Stimulated activated memory B cell treated with anti-CD40 and anti-IgM and Interleukin-4, amounts not matched to agents 10 μg/mL and 1 μg/mL and 100 μg/mL, for 72 hours (primary cell): ENCODE results near the gene EXOC4.

Experiments
- ATAC-seq: fragments of 150-1000 bp; cut with Tn5 transposase; 2 replicates; pipeline ENCODE4 v1.10.0; 2021
- H3K27ac Mint-ChIP-seq: one replicate; pipeline ENCODE4 v1.8.0; 2022; ENCODE audit warnings: mild to moderate bottlenecking, mixed read lengths
- H3K27me3 Mint-ChIP-seq: one replicate; pipeline ENCODE4 v1.8.0; 2022; ENCODE audit warnings: mixed read lengths
- H3K36me3 Mint-ChIP-seq: one replicate; pipeline ENCODE4 v1.8.0; 2022; ENCODE audit warnings: mixed read lengths
- H3K4me1 Mint-ChIP-seq: one replicate; pipeline ENCODE4 v1.8.0; 2022; ENCODE audit warnings: mixed read lengths
- H3K4me3 Mint-ChIP-seq: one replicate; pipeline ENCODE4 v1.8.0; 2022; ENCODE audit warnings: mild to moderate bottlenecking, moderate library complexity, mixed read lengths
- H3K9me3 Mint-ChIP-seq: one replicate; pipeline ENCODE4 v1.8.0; 2022; ENCODE audit warnings: mixed read lengths

Gene EXOC4

GRCh38 chr7:133645884-133646391 is 393.1 kb downstream of the EXOC4 start:
- peaks cover 28% of the 10 kb centered on the region for H3K36me3 Mint-ChIP-seq
- peaks cover 9% of the 10 kb centered on the region for H3K9me3 Mint-ChIP-seq
- H3K27ac Mint-ChIP-seq: no peak overlapping the region
- H3K27me3 Mint-ChIP-seq: no peaks in the 10 kb centered on the region
- H3K4me1 Mint-ChIP-seq: no peaks in the 10 kb centered on the region
- no peak for ATAC-seq
- no peak overlapping the region for H3K4me3 Mint-ChIP-seq

GRCh38 chr7:133646472-133647315 is 393.8 kb downstream of the EXOC4 start:
- H3K4me1 Mint-ChIP-seq: no peaks in the 10 kb centered on the region
- ATAC-seq: no peak
- H3K9me3 Mint-ChIP-seq: peaks cover 9% of the 10 kb centered on the region
- peaks cover 28% of the 10 kb centered on the region for H3K36me3 Mint-ChIP-seq
- no peaks in the 10 kb centered on the region for H3K27me3 Mint-ChIP-seq
- H3K4me3 Mint-ChIP-seq: no peak overlapping the region
- H3K27ac Mint-ChIP-seq: no peak overlapping the region

DNA sequence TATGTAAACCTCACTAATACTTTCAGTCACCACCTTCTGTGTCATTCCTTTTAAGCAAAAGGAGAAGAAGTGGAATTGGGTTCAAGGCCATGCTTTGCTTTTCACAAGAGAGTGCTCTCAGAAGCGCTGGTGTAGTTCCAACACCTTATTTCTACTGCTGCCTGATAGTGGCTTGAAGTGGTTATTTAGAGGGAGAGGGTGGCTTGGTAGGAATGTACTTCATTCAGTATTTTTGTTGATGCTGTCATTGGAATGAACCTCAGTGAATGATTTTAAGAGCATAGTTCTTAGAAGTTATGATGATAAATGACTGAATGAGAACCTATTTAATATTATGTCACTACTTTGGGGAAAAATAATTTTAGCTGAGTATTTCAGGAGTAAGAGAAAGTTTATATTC is 396.7 kb downstream of the EXOC4 start:
- no peak overlapping the region for H3K4me3 Mint-ChIP-seq
- ATAC-seq: no peak
- H3K36me3 Mint-ChIP-seq: peaks cover 10% of the 10 kb centered on the region
- H3K9me3 Mint-ChIP-seq: no peaks in the 10 kb centered on the region
- no peak overlapping the region for H3K27ac Mint-ChIP-seq
- H3K27me3 Mint-ChIP-seq: no peaks in the 10 kb centered on the region
- no peaks in the 10 kb centered on the region for H3K4me1 Mint-ChIP-seq

DNA sequence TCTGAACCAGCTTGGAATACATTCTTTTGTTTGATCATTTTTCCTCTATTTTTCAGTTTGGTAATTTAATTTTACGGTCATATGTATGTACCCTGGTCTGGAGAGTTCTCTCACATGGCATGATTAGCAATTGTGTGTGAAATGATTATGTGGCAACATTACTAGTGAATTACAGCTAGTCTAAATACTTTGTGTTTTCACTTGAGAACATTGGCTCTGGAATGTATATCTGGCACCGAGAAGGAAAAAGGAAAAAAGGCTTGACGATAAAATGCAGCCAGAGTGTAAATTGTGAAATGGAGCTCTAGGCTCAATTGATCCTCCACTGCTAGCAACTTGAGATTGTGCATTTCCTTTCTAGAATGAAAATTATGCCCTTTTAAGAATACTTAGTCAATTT is 397.2 kb downstream of the EXOC4 start:
- H3K9me3 Mint-ChIP-seq: no peaks in the 10 kb centered on the region
- H3K4me1 Mint-ChIP-seq: no peaks in the 10 kb centered on the region
- H3K27ac Mint-ChIP-seq: no peak overlapping the region
- no peak overlapping the region for H3K4me3 Mint-ChIP-seq
- ATAC-seq: no peak
- no peaks in the 10 kb centered on the region for H3K27me3 Mint-ChIP-seq
- peaks cover 5% of the 10 kb centered on the region for H3K36me3 Mint-ChIP-seq

DNA sequence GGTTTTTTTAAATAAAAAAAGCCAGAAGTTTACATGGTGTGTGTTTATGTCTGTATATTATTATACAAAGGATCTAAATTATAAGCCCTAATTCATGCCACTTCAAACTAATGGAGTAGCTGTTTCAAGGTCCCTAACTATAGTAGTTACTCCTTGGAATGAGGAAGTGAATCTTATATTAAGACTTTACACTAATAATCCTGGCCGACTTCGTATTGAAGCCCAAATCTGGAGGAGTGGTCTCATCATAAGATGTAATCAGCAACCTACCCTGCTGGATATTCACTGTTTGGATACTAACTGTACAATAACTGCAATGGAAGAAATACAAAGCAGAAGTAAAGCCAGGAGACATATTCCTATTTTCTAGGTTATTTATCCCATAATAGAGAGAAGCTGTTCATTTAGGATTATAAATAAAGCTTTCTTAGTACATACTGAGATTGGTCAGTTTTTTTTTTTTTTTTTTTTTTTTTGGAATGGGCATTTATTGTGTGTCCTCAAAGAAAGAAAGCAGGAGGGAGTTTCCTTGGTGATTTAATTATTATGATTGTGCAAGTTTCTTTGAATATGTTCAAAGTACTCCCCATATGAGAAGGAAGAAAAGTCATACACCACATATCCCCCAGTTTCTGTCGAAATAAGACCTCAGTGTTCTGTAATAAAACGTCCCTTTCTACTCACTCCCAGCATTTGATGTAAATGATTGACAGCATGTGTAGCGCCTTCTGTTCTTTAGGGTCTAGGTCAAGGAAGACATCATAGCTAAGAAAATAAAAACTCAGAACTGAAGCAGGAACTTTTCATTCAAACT is 397.8 kb downstream of the EXOC4 start:
- Mint-ChIP-seq H3K27ac (no peak overlapping the region), H3K36me3 (no peaks in the 10 kb centered on the region), H3K9me3 (no peaks in the 10 kb centered on the region), H3K4me3 (no peak overlapping the region), H3K4me1 (no peaks in the 10 kb centered on the region), H3K27me3 (no peaks in the 10 kb centered on the region)
- ATAC-seq: no peak

DNA sequence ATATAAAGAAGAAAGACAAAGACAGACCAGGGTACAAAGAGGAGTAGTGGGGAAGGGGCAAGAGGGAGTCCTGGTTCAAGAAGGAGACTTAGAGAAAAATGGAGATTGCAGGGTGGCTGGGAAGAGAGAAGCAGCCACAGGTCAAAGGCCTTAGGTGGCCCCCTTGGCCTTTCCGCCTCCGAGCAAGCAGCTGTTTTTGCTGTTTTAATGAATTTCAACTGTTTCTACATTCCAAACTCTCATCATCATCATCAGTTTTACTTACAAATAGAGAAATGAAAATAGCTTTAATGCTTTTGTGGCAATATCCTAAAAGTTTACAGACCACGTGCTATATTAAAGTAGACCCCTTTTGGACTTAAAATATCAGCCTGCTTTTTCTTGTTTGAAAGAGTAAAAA is 399.7 kb downstream of the EXOC4 start:
- H3K27me3 Mint-ChIP-seq: no peaks in the 10 kb centered on the region
- H3K9me3 Mint-ChIP-seq: no peaks in the 10 kb centered on the region
- no peaks in the 10 kb centered on the region for H3K4me1 Mint-ChIP-seq
- no peaks in the 10 kb centered on the region for H3K36me3 Mint-ChIP-seq
- no peak overlapping the region for H3K27ac Mint-ChIP-seq
- ATAC-seq: no peak
- H3K4me3 Mint-ChIP-seq: no peak overlapping the region

GRCh38 chr7:133654547-133654946 is 401.7 kb downstream of the EXOC4 start:
- Mint-ChIP-seq H3K36me3 (peaks cover 1% of the 10 kb centered on the region), H3K4me1 (no peaks in the 10 kb centered on the region), H3K9me3 (no peaks in the 10 kb centered on the region), H3K27ac (no peak overlapping the region), H3K27me3 (no peaks in the 10 kb centered on the region), H3K4me3 (no peak overlapping the region)
- no peak for ATAC-seq

DNA sequence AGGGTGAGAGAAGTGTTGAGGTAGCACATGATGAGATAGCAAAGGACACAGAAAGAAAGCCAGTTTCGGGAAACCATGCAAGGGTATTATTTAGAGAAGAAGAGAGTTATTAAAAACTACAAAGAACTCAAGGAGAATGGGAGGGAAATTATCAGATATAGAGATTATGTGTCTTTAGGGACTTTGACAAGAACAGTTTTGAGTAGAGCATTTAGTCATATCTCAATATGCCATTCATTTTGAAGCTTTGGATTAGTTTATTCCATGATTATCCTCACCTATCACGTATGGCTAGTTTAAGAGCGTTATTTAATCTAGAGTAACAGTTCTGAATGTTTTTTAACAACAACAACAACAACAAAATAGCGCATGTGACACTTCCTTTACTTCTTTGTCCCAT is 409.4 kb downstream of the EXOC4 start:
- Mint-ChIP-seq H3K27me3 (no peaks in the 10 kb centered on the region), H3K4me1 (no peaks in the 10 kb centered on the region), H3K9me3 (no peaks in the 10 kb centered on the region), H3K4me3 (no peak overlapping the region), H3K27ac (no peak overlapping the region), H3K36me3 (peaks cover 26% of the 10 kb centered on the region)
- ATAC-seq: no peak

- Mint-ChIP-seq H3K4me3 (no peak overlapping the region), H3K27me3 (no peaks in the 10 kb centered on the region), H3K27ac (no peak overlapping the region), H3K9me3 (no peaks in the 10 kb centered on the region), H3K36me3 (peaks cover 26% of the 10 kb centered on the region), H3K4me1 (no peaks in the 10 kb centered on the region)
- no peak for ATAC-seq
Observed at GRCh38 chr7:133662830-133663229, 410.0 kb downstream of the EXOC4 start.

DNA sequence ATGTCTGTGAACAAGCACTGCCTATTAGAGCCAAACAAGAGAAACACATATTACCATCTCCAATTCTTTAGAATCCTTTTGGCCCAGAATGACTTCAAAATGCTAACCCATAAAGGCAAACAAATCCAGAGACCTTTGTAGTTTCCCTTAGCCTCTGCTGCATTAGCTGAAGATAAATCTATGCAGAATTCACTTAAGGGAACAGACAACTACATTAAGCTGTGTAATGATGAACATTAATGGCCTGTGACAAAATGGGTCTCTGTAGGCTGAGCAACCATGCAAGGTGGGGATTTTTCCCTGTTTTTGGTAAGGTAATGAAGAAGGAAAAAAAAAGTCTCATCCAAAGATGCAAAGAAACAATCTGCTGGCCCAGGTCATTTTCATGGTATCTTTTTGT is 411.6 kb downstream of the EXOC4 start:
- H3K4me3 Mint-ChIP-seq: no peak overlapping the region
- ATAC-seq: no peak
- no peaks in the 10 kb centered on the region for H3K27me3 Mint-ChIP-seq
- H3K9me3 Mint-ChIP-seq: no peaks in the 10 kb centered on the region
- no peak overlapping the region for H3K27ac Mint-ChIP-seq
- peaks cover 25% of the 10 kb centered on the region for H3K36me3 Mint-ChIP-seq
- no peaks in the 10 kb centered on the region for H3K4me1 Mint-ChIP-seq

DNA sequence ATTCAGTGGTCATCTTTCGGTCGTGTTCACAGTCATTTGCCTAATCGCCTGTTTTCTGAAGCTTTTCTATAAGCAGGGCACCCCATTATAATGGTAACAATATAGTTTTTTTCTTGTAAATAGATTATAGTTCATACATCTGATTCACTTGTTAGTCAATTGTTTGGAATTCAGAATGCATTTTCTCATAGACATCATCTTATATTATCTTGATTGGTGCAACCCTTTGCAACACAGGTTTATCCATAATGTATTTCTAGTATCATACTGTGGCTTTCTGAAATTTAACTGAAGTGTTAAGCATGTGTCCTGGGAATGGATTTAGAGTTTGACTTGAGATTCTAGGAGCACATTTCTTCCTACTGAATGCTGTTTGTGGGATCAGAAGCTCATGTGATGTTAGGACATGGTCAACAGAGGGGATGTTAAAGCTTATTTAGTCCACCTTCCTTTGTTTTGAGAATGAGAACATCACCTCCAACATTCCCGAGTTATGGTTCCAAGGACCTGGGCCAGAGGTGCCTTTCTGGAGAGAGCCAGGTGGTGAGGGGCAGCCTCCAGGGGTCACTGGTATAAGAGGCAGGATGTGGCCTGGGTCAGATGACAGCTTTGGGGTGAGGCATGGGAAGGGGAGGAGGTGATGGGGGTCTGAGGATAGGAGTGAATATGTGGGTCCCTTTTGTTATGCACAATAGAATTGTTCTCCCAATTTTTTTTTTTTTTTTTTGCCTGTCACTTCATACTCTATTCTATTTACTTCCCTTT is 415.6 kb downstream of the EXOC4 start:
- no peak for ATAC-seq
- Mint-ChIP-seq H3K27ac (no peak overlapping the region), H3K4me1 (peaks cover 5% of the 10 kb centered on the region), H3K4me3 (no peak overlapping the region), H3K36me3 (peaks cover 26% of the 10 kb centered on the region), H3K27me3 (no peaks in the 10 kb centered on the region), H3K9me3 (no peaks in the 10 kb centered on the region)

DNA sequence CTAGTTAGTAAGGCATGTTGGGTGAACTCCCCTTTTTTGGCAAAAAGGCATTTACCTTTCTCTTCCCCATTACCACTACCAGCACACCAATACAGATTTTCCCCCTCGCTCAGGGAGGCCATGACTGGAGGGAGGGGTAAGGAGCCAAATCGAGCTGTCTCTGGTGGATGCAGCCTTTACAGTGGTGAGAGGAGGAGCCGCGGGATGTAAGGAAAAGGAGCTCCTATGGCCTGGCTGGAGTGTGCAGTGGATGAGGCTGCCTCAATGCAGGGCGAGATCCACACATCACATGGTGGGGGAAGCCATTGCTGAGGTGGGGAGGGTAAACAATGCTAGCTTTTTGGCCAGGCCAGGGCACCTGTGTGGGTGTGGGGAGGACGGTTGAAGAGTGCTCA is 416.2 kb downstream of the EXOC4 start:
- Mint-ChIP-seq H3K36me3 (peaks cover 20% of the 10 kb centered on the region), H3K9me3 (no peaks in the 10 kb centered on the region), H3K4me3 (no peak overlapping the region), H3K4me1 (peaks cover 7% of the 10 kb centered on the region), H3K27ac (no peak overlapping the region), H3K27me3 (no peaks in the 10 kb centered on the region)
- ATAC-seq: no peak

GRCh38 chr7:133670250-133670649 is 417.4 kb downstream of the EXOC4 start:
- H3K27me3 Mint-ChIP-seq: no peaks in the 10 kb centered on the region
- peaks cover 7% of the 10 kb centered on the region for H3K4me1 Mint-ChIP-seq

DNA sequence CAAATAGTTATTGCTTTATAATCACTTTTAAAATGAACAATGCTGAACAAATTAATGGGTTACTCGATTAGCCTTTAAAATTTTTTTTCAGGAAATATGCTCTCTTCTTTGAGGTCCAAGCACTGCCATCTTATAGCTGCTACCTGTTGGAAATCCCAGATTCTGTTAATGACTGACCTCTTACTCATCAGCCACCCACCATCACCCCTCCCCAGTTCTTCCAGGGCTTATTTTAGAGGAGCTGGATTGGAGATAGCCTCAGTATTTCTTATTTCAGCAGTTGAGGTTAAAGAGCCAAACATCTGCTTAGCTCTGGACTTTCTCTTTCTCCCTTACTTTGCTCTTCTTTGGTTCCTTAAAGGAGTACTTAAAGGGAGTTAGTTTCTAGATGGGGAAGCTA is 420.0 kb downstream of the EXOC4 start:
- H3K9me3 Mint-ChIP-seq: no peaks in the 10 kb centered on the region
- ATAC-seq: no peak
- peaks cover 7% of the 10 kb centered on the region for H3K4me1 Mint-ChIP-seq

More at GRCh38 chr7:133670250-133670649, 417.4 kb downstream of the EXOC4 start:
- Mint-ChIP-seq H3K4me3 (no peak overlapping the region), H3K27ac (no peak overlapping the region), H3K36me3 (peaks cover 14% of the 10 kb centered on the region), H3K9me3 (no peaks in the 10 kb centered on the region)
- ATAC-seq: no peak

GRCh38 chr7:133674079-133674763 is 421.3 kb downstream of the EXOC4 start:
- Mint-ChIP-seq H3K9me3 (no peaks in the 10 kb centered on the region), H3K36me3 (peaks cover 22% of the 10 kb centered on the region), H3K27ac (no peak overlapping the region), H3K27me3 (no peaks in the 10 kb centered on the region), H3K4me3 (no peak overlapping the region), H3K4me1 (peaks cover 7% of the 10 kb centered on the region)
- no peak for ATAC-seq

More for the DNA sequence above, 420.0 kb downstream of the EXOC4 start:
- H3K4me3 Mint-ChIP-seq: no peak overlapping the region
- H3K27ac Mint-ChIP-seq: no peak overlapping the region
- H3K27me3 Mint-ChIP-seq: no peaks in the 10 kb centered on the region
- H3K36me3 Mint-ChIP-seq: peaks cover 14% of the 10 kb centered on the region
